Panc1 (cell line): ENCODE data around the gene FIGN.
A peak's percentile ranks its signal among the peaks of the same experiment; 100 is the strongest.

ENCODE experiments used
- POLR2AphosphoS5 ChIP-seq: IDR thresholded peaks from 2 replicates; pipeline ENCODE4 v1.6.1; 2012; ENCODE audit warnings: mild to moderate bottlenecking, low read depth, low read length, moderate library complexity
- REST ChIP-seq, 2 experiments: IDR thresholded peaks; 2 replicates each; pipeline ENCODE4 v1.6.1; 2011 to 2012; ENCODE audit warnings: low read depth in 2 of 2, control low read depth in 1 of 2, low read length in 1 of 2, mild to moderate bottlenecking in 1 of 2, moderate library complexity in 1 of 2; ENCODE audit not compliant: insufficient read depth in 1 of 2
- TCF7L2 ChIP-seq: IDR thresholded peaks from 2 replicates; pipeline ENCODE4 v1.6.1; 2011; ENCODE audit warnings: mild to moderate bottlenecking, low read depth, low read length, inconsistent platforms
- TF ChIP-seq, protein P1 (sequence below): fragments of 450-650 bp; IDR thresholded peaks from 2 replicates; pipeline ENCODE4 v1.5.1; 2017; ENCODE audit warnings: mild to moderate bottlenecking

DNA sequence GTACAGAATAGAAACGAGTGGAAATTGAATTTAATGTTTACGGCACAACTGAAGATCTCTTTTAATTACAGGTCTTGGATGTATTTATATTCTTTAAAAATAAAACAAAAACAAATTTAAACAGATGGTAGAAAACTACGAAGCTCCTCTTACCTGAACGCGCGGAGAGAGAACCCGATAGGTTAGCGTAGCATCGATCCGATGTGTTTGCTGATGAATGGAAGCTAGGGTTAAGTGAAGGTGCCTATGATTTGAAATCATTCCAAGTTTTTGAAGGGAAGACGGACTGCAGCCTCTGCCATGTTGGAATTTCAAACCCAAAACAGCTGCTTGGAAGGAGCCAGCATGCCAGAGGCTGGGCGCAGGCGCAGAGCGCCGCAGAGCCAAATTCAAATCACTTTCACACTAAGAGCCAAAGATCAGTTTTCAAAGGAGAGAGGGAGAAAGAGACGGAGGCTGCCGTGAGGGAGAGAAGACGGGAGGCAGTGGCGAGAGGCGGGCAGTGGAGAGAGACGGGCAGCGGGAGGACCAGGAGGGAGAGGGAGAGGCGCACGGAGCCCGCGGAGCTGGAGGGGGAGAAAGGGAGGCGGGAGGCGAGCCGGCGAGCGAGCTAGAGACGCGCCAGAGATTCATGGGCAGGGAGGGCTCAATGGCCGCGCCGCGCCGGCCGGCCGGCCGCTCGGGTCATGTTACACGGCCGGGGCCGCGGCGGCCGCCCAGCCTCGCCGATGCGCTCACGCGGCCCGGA is at the start of gene FIGN:
- TF ChIP-seq POLR2AphosphoS5 (peak; percentile 79), REST (IDR thresholded peaks at IDR 0.05; ENCODE audit: insufficient read depth in 1 of 2, low read depth in 2 of 2, low read length in 1 of 2) (no peak), TCF7L2 (peak; percentile 65)
- TF ChIP-seq, protein P1, sequence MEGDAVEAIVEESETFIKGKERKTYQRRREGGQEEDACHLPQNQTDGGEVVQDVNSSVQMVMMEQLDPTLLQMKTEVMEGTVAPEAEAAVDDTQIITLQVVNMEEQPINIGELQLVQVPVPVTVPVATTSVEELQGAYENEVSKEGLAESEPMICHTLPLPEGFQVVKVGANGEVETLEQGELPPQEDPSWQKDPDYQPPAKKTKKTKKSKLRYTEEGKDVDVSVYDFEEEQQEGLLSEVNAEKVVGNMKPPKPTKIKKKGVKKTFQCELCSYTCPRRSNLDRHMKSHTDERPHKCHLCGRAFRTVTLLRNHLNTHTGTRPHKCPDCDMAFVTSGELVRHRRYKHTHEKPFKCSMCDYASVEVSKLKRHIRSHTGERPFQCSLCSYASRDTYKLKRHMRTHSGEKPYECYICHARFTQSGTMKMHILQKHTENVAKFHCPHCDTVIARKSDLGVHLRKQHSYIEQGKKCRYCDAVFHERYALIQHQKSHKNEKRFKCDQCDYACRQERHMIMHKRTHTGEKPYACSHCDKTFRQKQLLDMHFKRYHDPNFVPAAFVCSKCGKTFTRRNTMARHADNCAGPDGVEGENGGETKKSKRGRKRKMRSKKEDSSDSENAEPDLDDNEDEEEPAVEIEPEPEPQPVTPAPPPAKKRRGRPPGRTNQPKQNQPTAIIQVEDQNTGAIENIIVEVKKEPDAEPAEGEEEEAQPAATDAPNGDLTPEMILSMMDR = no peak
